Measurements from ENCODE around the gene ZBTB44. TPM values are rescaled to one million over a fixed set of nuclear protein-coding genes. Genes with fewer than 3 reads are reported as not detected.

Gene ZBTB44
- total and polyA plus RNA-seq, 4 experiments from 2014 or later, result 3.0 to 76.2 (median 40.7) TPM

DNA sequence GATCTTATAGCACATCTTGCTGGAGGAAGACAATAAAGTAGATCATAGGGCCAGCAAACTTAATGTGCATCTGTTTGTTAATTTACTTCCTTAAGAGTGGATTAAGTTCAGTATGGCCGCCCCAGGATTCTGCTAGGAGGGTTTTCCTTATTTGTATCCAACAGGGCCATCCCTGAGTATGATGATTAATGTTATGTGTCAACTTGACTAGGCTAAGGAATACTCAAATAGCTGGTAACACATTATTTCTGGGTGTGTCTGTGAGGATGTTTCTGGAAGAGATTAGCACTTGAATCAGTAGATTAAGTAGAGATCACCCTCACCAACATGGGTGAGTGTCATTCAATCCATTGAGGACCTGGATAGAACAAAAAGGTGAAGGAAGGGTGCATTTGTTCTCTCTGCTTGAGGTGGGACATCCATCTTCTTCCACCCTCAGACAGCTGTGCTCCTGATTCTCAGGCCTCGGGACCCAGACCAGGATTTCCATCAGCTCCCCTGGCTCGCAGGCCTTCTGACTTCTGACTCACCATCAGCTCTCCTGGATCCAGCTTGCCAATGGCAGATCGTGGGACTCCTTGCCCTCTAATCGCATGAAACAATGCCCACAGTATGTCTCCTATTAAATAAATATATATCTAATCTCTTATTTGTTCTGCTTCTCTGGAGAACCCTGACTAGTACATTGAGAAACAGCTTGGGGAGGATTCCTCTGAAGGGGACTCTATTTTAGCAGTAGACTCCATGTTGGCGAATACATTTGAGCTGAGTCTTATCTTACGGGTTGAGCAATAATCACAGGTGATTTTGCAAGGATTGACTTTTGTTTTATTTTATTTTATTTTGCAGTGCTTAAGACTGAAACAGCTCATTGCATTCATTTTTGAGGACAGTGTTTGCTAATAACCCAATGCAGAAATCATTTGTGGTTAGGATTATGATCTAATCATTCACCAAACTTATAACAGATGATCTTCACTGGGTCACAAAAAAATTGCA is 9.0 kb upstream of the ZBTB44 start:
- Histone ChIP-seq H3K27me3 (ENCODE audit: insufficient read depth, low read length) (no peaks in the 10 kb centered on the region), H3K9me3 (ENCODE audit: control insufficient read depth in 1 of 2, low read length in 2 of 2) (no peaks in the 10 kb centered on the region), H3K4me1 (ENCODE audit: insufficient read depth, low read length) (no peaks in the 10 kb centered on the region), H3K27ac (ENCODE audit: low read depth, low read length) (no peak overlapping the region), H3K36me3 (ENCODE audit: insufficient read depth, low read length) (no peaks in the 10 kb centered on the region), H3K4me3 (ENCODE audit: low read length in 2 of 2) (no peak overlapping the region)
- ChIA-PET CTCF (ENCODE audit: partially characterized antibody) (no interaction called here), POLR2A (ENCODE audit: partially characterized antibody) (no interaction called here)
- H3K27me3 Mint-ChIP-seq, result no peaks in the 10 kb centered on the region
- no peak overlapping the region for H3K4me3 Mint-ChIP-seq
- peaks cover 4 to 15% of the 10 kb centered on the region in 2 donors for H3K36me3 Mint-ChIP-seq
- peak overlapping the region in 1 of 7 donors; percentile 10 for H3K27ac Mint-ChIP-seq
- H3K4me1 Mint-ChIP-seq, result no peaks in the 10 kb centered on the region
- H3K9me3 Mint-ChIP-seq, result peaks cover 4 to 17% (median 12%) of the 10 kb centered on the region in 8 donors
- no peak for DNase-seq
- intact Hi-C loops (cut with micrococcal nuclease), result no loop called here

DNA sequence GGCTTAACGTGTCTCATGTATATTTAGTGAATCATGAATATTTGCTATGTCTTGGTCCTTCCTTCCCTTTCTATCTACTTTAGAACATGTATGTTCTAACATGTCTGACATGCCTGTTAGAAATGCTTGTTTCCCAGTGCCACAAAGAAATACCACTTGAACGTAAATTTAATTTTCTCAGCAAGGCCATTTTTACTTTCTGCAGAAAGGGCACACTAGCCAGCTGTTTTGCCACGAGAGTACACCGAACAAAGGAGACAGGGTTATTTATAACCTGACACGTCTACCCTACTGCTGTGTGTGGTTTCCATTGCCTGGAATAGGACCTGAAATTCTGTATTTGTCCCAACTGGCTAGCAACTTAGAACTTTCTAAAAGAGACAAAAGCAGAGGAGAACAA is 7.4 kb upstream of the ZBTB44 start:
- POLR2A ChIA-PET (ENCODE audit: partially characterized antibody), result no interaction called here
- H3K4me1 Mint-ChIP-seq, result no peaks in the 10 kb centered on the region
- no peak overlapping the region for H3K27ac Mint-ChIP-seq

DNA sequence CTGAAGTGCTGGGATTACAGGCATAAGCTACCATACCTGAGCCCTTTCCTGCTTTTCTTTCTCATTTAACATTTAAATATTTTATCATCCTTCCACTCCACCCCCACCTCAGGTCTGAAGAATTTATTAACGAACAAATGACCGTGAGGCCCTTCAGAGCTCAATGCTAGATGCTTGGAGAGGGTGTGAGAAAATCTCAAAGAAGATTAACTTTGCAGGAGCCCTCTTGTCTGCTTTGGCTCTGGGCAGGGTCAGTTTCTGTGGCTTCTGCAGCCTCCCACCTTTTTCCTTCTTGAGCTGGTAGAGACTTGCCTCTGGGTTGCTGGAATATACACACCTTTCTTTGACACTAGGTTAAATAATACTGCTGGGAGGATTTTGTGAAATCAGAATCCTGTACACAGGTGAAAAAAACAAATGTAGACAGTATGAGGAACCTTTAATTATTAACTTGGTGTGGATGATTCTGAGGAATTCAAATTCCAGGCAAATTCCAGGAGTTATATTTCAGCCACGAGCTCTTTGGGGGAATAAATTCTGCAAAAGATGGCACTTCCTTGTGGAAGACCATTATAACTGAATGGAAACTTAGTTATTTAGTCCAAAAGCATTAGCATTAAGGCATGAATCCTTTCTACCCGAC is 3.4 kb upstream of the ZBTB44 start:
- ChIA-PET POLR2A (ENCODE audit: partially characterized antibody) (no interaction called here), CTCF (ENCODE audit: partially characterized antibody) (interaction anchor here (0.7 kb wide), 1 partner anchor 8 kb away, joined by 3 read pairs; no protein-coding TSS in a partner anchor)
- peaks cover 0 to 7% of the 10 kb centered on the region in 2 donors for H3K36me3 Mint-ChIP-seq
- no peaks in the 10 kb centered on the region for H3K27me3 Mint-ChIP-seq
- H3K4me1 Mint-ChIP-seq, result peaks cover 12 to 28% (median 16%) of the 10 kb centered on the region in 4 donors
- Histone ChIP-seq H3K27ac (ENCODE audit: low read depth, low read length) (no peak overlapping the region), H3K9me3 (ENCODE audit: control insufficient read depth in 1 of 2, low read length in 2 of 2) (no peaks in the 10 kb centered on the region), H3K36me3 (ENCODE audit: insufficient read depth, low read length) (no peaks in the 10 kb centered on the region), H3K4me3 (ENCODE audit: low read length in 2 of 2) (no peak overlapping the region), H3K27me3 (ENCODE audit: insufficient read depth, low read length) (no peaks in the 10 kb centered on the region), H3K4me1 (ENCODE audit: insufficient read depth, low read length) (peaks cover 18% of the 10 kb centered on the region)
- DNase-seq, result no peak
- H3K27ac Mint-ChIP-seq, result peak overlapping the region in 1 of 7 donors; percentile 7
- H3K9me3 Mint-ChIP-seq, result peaks cover 3 to 15% (median 11%) of the 10 kb centered on the region in 8 donors
- intact Hi-C loops (cut with micrococcal nuclease), result loop anchor here (10.0 kb wide), 1 partner anchor 1043 kb away; no protein-coding TSS in a partner anchor
- no peak overlapping the region for H3K4me3 Mint-ChIP-seq

More for the DNA sequence above, 7.4 kb upstream of the ZBTB44 start:
- peaks cover under 1 to 1% of the 10 kb centered on the region in 2 donors for H3K36me3 Mint-ChIP-seq
- H3K9me3 ChIP-seq (ENCODE audit: control insufficient read depth in 1 of 2, low read length in 2 of 2), result no peaks in the 10 kb centered on the region
- H3K4me3 ChIP-seq (ENCODE audit: low read length in 2 of 2), result no peak overlapping the region
- H3K9me3 Mint-ChIP-seq, result peaks cover 4 to 16% (median 10%) of the 10 kb centered on the region in 8 donors
- H3K27me3 Mint-ChIP-seq, result no peaks in the 10 kb centered on the region
- H3K27me3 ChIP-seq (ENCODE audit: insufficient read depth, low read length), result no peaks in the 10 kb centered on the region
- no peaks in the 10 kb centered on the region for H3K36me3 ChIP-seq (ENCODE audit: insufficient read depth, low read length)
- H3K4me1 ChIP-seq (ENCODE audit: insufficient read depth, low read length), result no peaks in the 10 kb centered on the region
- no peak overlapping the region for H3K27ac ChIP-seq (ENCODE audit: low read depth, low read length)
- no peak for DNase-seq
- CTCF ChIA-PET (ENCODE audit: partially characterized antibody), result interaction anchor here (1.1 kb wide), 1 partner anchor 14 kb away, joined by 3 read pairs; no protein-coding TSS in a partner anchor
- intact Hi-C loops (cut with micrococcal nuclease), result no loop called here
- peak overlapping the region in 1 of 8 donors; percentile 15 for H3K4me3 Mint-ChIP-seq

DNA sequence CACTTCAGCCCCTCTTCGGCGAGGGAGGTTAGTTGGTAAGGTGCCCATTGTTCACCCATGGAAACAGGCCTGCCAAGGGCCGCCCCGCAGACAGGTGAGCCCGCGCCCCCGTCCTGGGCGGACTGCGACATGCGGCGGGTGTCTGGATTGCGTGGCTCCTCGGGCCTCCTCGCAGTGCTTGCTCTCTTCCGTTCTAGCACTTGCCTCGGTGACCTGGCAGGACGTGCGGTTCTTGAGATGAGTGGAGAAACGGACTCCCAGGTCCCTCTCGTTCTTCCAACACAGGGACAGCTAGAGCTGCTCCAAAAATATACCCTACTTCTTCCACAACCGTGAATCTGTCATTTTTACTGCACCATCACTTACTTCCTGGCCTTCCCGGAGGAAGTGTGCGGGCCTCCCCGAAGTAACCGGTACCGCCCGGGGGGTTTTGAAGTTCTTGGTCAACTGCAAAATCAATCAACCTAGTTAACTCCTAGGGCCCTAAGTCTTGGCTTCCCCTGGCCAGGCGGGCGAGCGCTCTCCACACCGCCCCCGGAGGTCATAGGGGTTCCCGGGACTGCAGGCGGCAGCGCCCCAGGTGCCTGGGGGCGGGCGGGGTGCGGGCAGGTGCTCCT is 745 bp upstream of the ZBTB44 start:
- Histone ChIP-seq H3K27ac (ENCODE audit: low read depth, low read length) (peak overlapping the region; percentile 69), H3K27me3 (ENCODE audit: insufficient read depth, low read length) (no peaks in the 10 kb centered on the region), H3K4me3 (ENCODE audit: low read length in 2 of 2) (peak overlapping the region; percentile 54 to 67), H3K36me3 (ENCODE audit: insufficient read depth, low read length) (no peaks in the 10 kb centered on the region), H3K4me1 (ENCODE audit: insufficient read depth, low read length) (peaks cover 42% of the 10 kb centered on the region), H3K9me3 (ENCODE audit: control insufficient read depth in 1 of 2, low read length in 2 of 2) (no peaks in the 10 kb centered on the region)
- ChIA-PET POLR2A (ENCODE audit: partially characterized antibody) (interaction anchor here (0.6 to 0.9 kb wide), 2 partner anchors 79 to 462 kb away, joined by 3 to 4 read pairs; no protein-coding TSS in a partner anchor), CTCF (ENCODE audit: partially characterized antibody) (no interaction called here)
- Mint-ChIP-seq H3K9me3 (peaks cover 0 to 3% (median 0%) of the 10 kb centered on the region in 8 donors), H3K27me3 (no peaks in the 10 kb centered on the region), H3K36me3 (peaks cover 0 to 6% of the 10 kb centered on the region in 2 donors), H3K4me3 (peak overlapping the region; percentile 89 to 98 (median 92)), H3K4me1 (peaks cover 24 to 53% (median 32%) of the 10 kb centered on the region in 4 donors), H3K27ac (peak overlapping the region; percentile 95 to 99 (median 98))
- intact Hi-C loops (cut with micrococcal nuclease), result loop anchor here (1.0 to 10.0 kb wide), 5 partner anchors 119 to 1041 kb away; partner anchors contain the start of genes APLP2, PRDM10 and SNX19
- peak; percentile 45 to 59 (median 47) for DNase-seq

DNA sequence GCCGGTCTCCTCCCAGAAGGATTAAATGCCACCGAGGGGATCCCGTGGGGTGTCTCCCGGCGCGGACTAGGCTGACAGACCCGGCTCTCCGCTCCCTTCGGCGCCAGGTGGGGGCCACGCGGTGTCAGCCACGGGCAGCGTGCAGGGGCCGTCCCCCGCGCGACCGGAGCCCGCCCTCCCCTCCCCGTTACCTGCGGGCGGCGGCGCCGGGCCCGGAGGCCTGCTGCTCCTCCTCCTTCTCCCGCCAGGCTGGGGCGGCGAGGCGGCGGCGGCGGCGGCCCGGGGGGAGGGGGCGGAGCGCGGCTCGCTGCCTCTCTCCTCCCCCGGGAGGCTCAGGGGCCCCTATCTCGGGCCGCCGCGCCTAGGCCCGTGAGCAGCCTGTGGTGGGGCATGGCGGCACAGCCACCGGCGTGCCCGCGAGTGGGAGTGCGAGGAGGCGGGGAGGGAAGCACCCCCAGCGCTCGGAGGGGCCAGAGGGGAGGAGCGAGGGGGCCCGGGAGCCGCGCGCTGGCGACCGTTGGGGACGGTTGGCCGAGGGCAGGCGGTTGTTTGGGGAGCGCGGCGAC is 450 bp downstream of the ZBTB44 start:
- H3K4me3 Mint-ChIP-seq, result peak overlapping the region; percentile 89 to 100 (median 97)
- peaks cover 0 to 8% of the 10 kb centered on the region in 2 donors for H3K36me3 Mint-ChIP-seq
- DNase-seq, result peak; percentile 64 to 72 (median 72)
- Histone ChIP-seq H3K9me3 (ENCODE audit: control insufficient read depth in 1 of 2, low read length in 2 of 2) (no peaks in the 10 kb centered on the region), H3K27me3 (ENCODE audit: insufficient read depth, low read length) (no peaks in the 10 kb centered on the region), H3K4me1 (ENCODE audit: insufficient read depth, low read length) (peaks cover 44% of the 10 kb centered on the region), H3K27ac (ENCODE audit: low read depth, low read length) (peak overlapping the region; percentile 72), H3K36me3 (ENCODE audit: insufficient read depth, low read length) (no peaks in the 10 kb centered on the region), H3K4me3 (ENCODE audit: low read length in 2 of 2) (peak overlapping the region in 1 of 2 donors; percentile 62)
- H3K27ac Mint-ChIP-seq, result peak overlapping the region in 6 of 7 donors; percentile 87 to 99 (median 94)
- ChIA-PET POLR2A (ENCODE audit: partially characterized antibody) (interaction anchor here (0.7 to 0.9 kb wide), 2 partner anchors 460 to 591 kb away, joined by 3 to 4 read pairs; no protein-coding TSS in a partner anchor), CTCF (ENCODE audit: partially characterized antibody) (no interaction called here)
- intact Hi-C loops (cut with micrococcal nuclease), result loop anchor here (1.0 to 10.0 kb wide), 7 partner anchors 75 to 1039 kb away; partner anchors contain the start of genes NFRKB and PRDM10
- H3K9me3 Mint-ChIP-seq, result peaks cover 0 to 3% (median 0%) of the 10 kb centered on the region in 8 donors
- peaks cover 27 to 61% (median 35%) of the 10 kb centered on the region in 4 donors for H3K4me1 Mint-ChIP-seq
- H3K27me3 Mint-ChIP-seq, result no peaks in the 10 kb centered on the region

DNA sequence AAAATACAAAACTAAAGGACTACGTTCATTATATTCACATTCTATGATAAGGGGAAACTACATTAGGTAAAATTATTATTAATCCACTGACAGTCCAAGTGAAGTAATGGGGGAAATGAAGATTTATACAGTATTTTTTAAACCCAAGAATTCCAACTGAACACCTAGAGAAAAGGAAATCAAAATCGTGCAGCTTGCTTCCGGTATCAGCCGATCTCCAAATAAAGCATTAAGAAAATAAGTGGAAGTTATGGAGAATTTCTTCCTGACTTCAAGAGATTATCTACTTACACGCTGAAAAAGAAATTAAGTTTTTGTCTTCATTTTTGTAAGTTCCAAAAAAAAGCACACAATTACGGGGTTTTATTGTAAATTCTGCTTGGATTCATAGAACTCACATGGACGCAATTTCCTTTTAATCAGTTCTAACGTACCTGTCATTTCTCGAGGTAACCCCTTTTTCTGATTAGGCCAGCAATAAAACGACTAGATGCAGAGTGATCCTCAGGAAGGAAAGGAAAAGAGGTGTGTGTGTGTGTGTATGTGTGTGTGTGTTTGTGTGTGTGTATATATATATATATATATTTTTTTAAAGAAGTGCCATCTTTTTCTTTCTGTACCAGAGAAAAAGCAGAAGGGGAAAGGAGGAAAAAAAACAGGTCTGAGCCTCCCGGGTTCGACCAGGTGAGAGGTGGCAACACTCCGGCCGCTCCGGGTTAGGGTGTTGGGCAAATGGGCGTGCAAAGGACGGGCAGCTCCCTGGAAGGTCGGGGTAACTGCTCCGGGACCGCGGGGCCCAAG is 1.1 kb downstream of the ZBTB44 start:
- peak in 1 of 5 donors; percentile 18 for DNase-seq
- Mint-ChIP-seq H3K4me1 (peaks cover 32 to 68% (median 40%) of the 10 kb centered on the region in 4 donors), H3K27ac (peak overlapping the region; percentile 87 to 99 (median 95)), H3K9me3 (peaks cover 0 to 3% (median 0%) of the 10 kb centered on the region in 8 donors), H3K4me3 (peak overlapping the region; percentile 87 to 100 (median 97)), H3K27me3 (no peaks in the 10 kb centered on the region), H3K36me3 (peaks cover 0 to 14% of the 10 kb centered on the region in 2 donors)
- Histone ChIP-seq H3K27me3 (ENCODE audit: insufficient read depth, low read length) (no peaks in the 10 kb centered on the region), H3K36me3 (ENCODE audit: insufficient read depth, low read length) (no peaks in the 10 kb centered on the region), H3K9me3 (ENCODE audit: control insufficient read depth in 1 of 2, low read length in 2 of 2) (no peaks in the 10 kb centered on the region), H3K4me3 (ENCODE audit: low read length in 2 of 2) (peak overlapping the region; percentile 32 to 62), H3K27ac (ENCODE audit: low read depth, low read length) (peak overlapping the region; percentile 72), H3K4me1 (ENCODE audit: insufficient read depth, low read length) (peaks cover 48% of the 10 kb centered on the region)
- intact Hi-C loops (cut with micrococcal nuclease), result loop anchor here (1.0 to 10.0 kb wide), 7 partner anchors 76 to 1039 kb away; partner anchors contain the start of genes NFRKB and PRDM10
- CTCF ChIA-PET (ENCODE audit: partially characterized antibody), result no interaction called here
- POLR2A ChIA-PET (ENCODE audit: partially characterized antibody), result interaction anchor here (0.7 kb wide), 1 partner anchor 592 kb away, joined by 3 read pairs; no protein-coding TSS in a partner anchor
